ENCODE data around the gene AVEN.

DNA sequence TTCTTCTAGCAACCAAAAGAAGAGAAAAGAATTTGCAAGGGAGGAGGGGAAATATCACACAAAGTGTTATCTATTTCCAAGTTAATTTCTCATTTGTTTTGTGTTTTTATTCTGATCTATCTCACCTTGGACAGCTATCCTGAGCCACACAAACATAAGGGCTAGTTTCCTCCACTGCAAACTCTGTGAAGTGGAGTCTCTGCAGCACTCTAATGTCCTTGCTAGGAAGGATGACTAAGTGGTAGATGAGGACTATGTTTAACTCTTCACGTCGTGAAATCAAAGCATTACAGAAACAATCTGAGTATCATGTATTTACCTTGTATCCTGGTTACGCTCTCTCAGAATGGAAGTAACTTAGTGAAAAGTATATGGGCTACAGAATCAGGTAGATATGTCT lies 104.6 kb downstream of the AVEN start:
- TF ChIP-seq, protein P1, sequence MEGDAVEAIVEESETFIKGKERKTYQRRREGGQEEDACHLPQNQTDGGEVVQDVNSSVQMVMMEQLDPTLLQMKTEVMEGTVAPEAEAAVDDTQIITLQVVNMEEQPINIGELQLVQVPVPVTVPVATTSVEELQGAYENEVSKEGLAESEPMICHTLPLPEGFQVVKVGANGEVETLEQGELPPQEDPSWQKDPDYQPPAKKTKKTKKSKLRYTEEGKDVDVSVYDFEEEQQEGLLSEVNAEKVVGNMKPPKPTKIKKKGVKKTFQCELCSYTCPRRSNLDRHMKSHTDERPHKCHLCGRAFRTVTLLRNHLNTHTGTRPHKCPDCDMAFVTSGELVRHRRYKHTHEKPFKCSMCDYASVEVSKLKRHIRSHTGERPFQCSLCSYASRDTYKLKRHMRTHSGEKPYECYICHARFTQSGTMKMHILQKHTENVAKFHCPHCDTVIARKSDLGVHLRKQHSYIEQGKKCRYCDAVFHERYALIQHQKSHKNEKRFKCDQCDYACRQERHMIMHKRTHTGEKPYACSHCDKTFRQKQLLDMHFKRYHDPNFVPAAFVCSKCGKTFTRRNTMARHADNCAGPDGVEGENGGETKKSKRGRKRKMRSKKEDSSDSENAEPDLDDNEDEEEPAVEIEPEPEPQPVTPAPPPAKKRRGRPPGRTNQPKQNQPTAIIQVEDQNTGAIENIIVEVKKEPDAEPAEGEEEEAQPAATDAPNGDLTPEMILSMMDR (optimal IDR thresholded peaks at IDR 0.05 in 1 of 3, IDR thresholded peaks at IDR 0.05 in 1 of 3, conservative IDR thresholded peaks at IDR 0.05 in 1 of 3; ENCODE audit: extremely low read depth in 1 of 3, insufficient read depth in 2 of 3, low read length in 3 of 3) = no peak
- no peak for TF ChIP-seq EZH2 (IDR thresholded peaks at IDR 0.05; ENCODE audit: low read length)
